K562 (cell line): ENCODE measurements around the gene RPUSD1. TPM values are rescaled to one million over a fixed set of nuclear protein-coding genes. Genes with fewer than 3 reads are reported as not detected.

Experiments used
- ATAC-seq: fragments of 200-7000 bp; cut with Tn5 transposase; 3 replicates; pipeline ENCODE4 v1.9.1; 2020; ENCODE audit warnings: moderate library complexity
- BruUV-seq: library from RNA; stranded (reverse); fragments of 400-500 nt; replicated peaks from 2 replicates; lab custom pipeline; 2021; lab: Mats Ljungman, UMichigan
- CTCF ChIA-PET: fragments of 300-600 bp; formaldehyde crosslinking; extraction: SDS; loops from one replicate; lab custom pipeline; 2021; ENCODE audit warnings: low intra/inter-chr PET ratio; lab: Yijun Ruan, JAX
- POLR2A ChIA-PET: fragments of 300-600, 350-650 bp; sonication (Branson Sonifier 250); formaldehyde crosslinking; extraction: SDS; loops from one replicate; lab custom pipeline; 2021; ENCODE audit warnings: antibody characterized with exemption, inconsistent platforms; lab: Yijun Ruan, JAX
- DNase-seq, 4 experiments: peaks; one replicate each; pipeline versions ENCODE4 v3.0.0 to v3.0.0-alpha.2; 2011 to 2018; ENCODE audit warnings: low spot score in 3 of 4, mixed read lengths in 3 of 4; ENCODE audit errors: extremely low read depth in 1 of 4
- FAIRE-seq: peaks from 2 replicates; lab custom pipeline; 2011; peaks lifted over from hg19 to GRCh38; lab: Jason Lieb, UNC
- H2AFZ ChIP-seq: 2 replicates; pipeline ENCODE4 v1.6.0; 2011; ENCODE audit warnings: low read depth, low read length, control low read depth, inconsistent platforms
- H3K27ac ChIP-seq: fragments of 200-600 bp; 3 replicates; pipeline ENCODE4 v1.8.0; 2011; ENCODE audit warnings: low read depth, mild to moderate bottlenecking, control low read depth, inconsistent platforms, low read length, moderate library complexity, mixed read lengths; ENCODE audit errors: extremely low read depth
- H3K27me3 ChIP-seq, 2 experiments: fragments of 300-600 bp in 1 of 2; 2 replicates in 1 of 2; 3 replicates in 1 of 2; pipeline versions ENCODE4 v1.6.0 to v1.8.0; 2011; ENCODE audit warnings: inconsistent platforms in 2 of 2, low read length in 2 of 2, mild to moderate bottlenecking in 1 of 2, mixed read lengths in 1 of 2, moderate library complexity in 1 of 2; ENCODE audit not compliant: control insufficient read depth in 2 of 2, insufficient read depth in 2 of 2
- H3K36me3 ChIP-seq: fragments of 300-600 bp; 3 replicates; pipeline ENCODE4 v1.8.0; 2011; ENCODE audit warnings: mild to moderate bottlenecking, low read length, inconsistent platforms; ENCODE audit not compliant: control insufficient read depth, insufficient read depth
- H3K4me1 ChIP-seq, 2 experiments: fragments of 200-600 bp in 1 of 2; replicated peaks in 1 of 2; 2 replicates in 1 of 2; 3 replicates in 1 of 2; pipeline versions ENCODE4 v1.5.1 to v1.8.0; 2011; ENCODE audit warnings: inconsistent platforms in 2 of 2, low read length in 2 of 2, mild to moderate bottlenecking in 1 of 2, mixed read lengths in 1 of 2, moderate library complexity in 1 of 2; ENCODE audit not compliant: control insufficient read depth in 2 of 2, insufficient read depth in 2 of 2
- H3K4me2 ChIP-seq: 2 replicates; pipeline ENCODE4 v1.6.1; 2011; ENCODE audit warnings: low read length, control low read depth, inconsistent platforms, mixed read lengths; ENCODE audit not compliant: insufficient read depth
- H3K4me3 ChIP-seq: fragments of 200-600 bp; sonication (generic), shearing (Covaris generic); 2 replicates; pipeline ENCODE4 v1.5.1; 2016; ENCODE audit warnings: control low read depth, inconsistent platforms
- H3K79me2 ChIP-seq: fragments of 200-600 bp; 3 replicates; pipeline ENCODE4 v1.8.0; 2011; ENCODE audit warnings: low read length, inconsistent platforms; ENCODE audit not compliant: control insufficient read depth, insufficient read depth
- H3K9ac ChIP-seq, 2 experiments: 2 replicates each; pipeline versions ENCODE4 v1.6.0 to v1.6.1; 2011; ENCODE audit warnings: low read depth in 2 of 2, low read length in 2 of 2, control low read depth in 1 of 2, inconsistent platforms in 1 of 2, mild to moderate bottlenecking in 1 of 2, mixed read lengths in 1 of 2; ENCODE audit not compliant: insufficient read depth in 1 of 2
- H3K9me1 ChIP-seq: one replicate; pipeline ENCODE4 v1.6.0; 2011; ENCODE audit warnings: inconsistent platforms, mild to moderate bottlenecking, low read length, moderate library complexity; ENCODE audit not compliant: control insufficient read depth, insufficient read depth
- H3K9me3 ChIP-seq: replicated peaks from 2 replicates; pipeline ENCODE4 v1.5.1; 2011; ENCODE audit warnings: low read depth, low read length, inconsistent platforms; ENCODE audit not compliant: control insufficient read depth, insufficient read depth
- H4K20me1 ChIP-seq: replicated peaks from 2 replicates; pipeline ENCODE4 v1.6.1; 2011; ENCODE audit warnings: low read length, inconsistent platforms, mixed read lengths; ENCODE audit not compliant: control insufficient read depth, insufficient read depth
- KLF1 ChIP-seq: fragments of 450-650 bp; IDR thresholded peaks from 2 replicates; pipeline ENCODE4 v1.6.1; 2016; ENCODE audit warnings: missing genetic modification characterization, missing compliant biosample characterization
- NFIC ChIP-seq: fragments of 450-650 bp; IDR thresholded peaks from 2 replicates; pipeline ENCODE4 v1.6.1; 2017; ENCODE audit warnings: mild to moderate bottlenecking, inconsistent platforms
- TAF15 ChIP-seq: fragments of 200-400 bp; formaldehyde crosslinking; IDR thresholded peaks from 2 replicates; pipeline ENCODE4 v1.6.1; 2017; ENCODE audit warnings: mild to moderate bottlenecking, low read depth, low read length, moderate library complexity
- ZNF217 ChIP-seq: sonication (generic); formaldehyde crosslinking; IDR thresholded peaks from 2 replicates; pipeline ENCODE4 v1.8.0; 2022; ENCODE audit warnings: mild to moderate bottlenecking, missing genetic modification reagents
- ZNF507 ChIP-seq: conservative IDR thresholded peaks from 2 replicates; pipeline ENCODE4 v1.6.1; 2017; ENCODE audit warnings: missing genetic modification characterization, missing compliant biosample characterization
- WGBS: fragments of 100-300 bp; shearing (Covaris generic); methylation state at CpG from one replicate; pipeline ENCODE4 v1.1.6; 2016; ENCODE audit warnings: low coverage, mixed read lengths; ENCODE audit not compliant: insufficient coverage; ENCODE audit errors: missing lambda C conversion rate; 5-methylcytosine and 5-hydroxymethylcytosine counted together
- in situ Hi-C: fragments of 300-500 bp; cut with MboI; formaldehyde crosslinking; loops from 4 replicates; pipeline ENCODE4 v1.15.0; 2018; ENCODE audit warnings: inconsistent platforms, mixed read lengths
- intact Hi-C: fragments of 100-400 bp; cut with micrococcal nuclease; formaldehyde crosslinking; loops from 2 replicates; pipeline ENCODE4 v1.14.2; 2022
- polyA plus RNA-seq, 8 experiments: library from polyadenylated mRNA; depleted of rRNA in 4 of 8; stranded (reverse) in 5 of 8; unstranded in 3 of 8; fragments of >200 nt; fragmentation: Nextera tagmentation in 2 of 8; fragmentation: Illumina TruSeq in 1 of 8; extraction: Ambion mirVana in 2 of 8; extraction: Trizol in 1 of 8; gene quantifications; 2 replicates each; pipeline versions ENCODE4 v1.2.1 to v1.2.3, GENCODE V29; 2011 to 2014; ENCODE audit warnings: inconsistent platforms in 1 of 8, missing spikeins in 1 of 8
- total RNA-seq, 7 experiments: library from RNA; depleted of rRNA in 6 of 7; stranded (reverse); fragments of >200 nt in 6 of 7; fragmentation: Illumina TruSeq in 2 of 7; extraction: Trizol in 2 of 7; gene quantifications; 2 replicates each; pipeline versions ENCODE4 v1.2.1 to v1.2.3, GENCODE V29; 2011 to 2021; ENCODE audit warnings: low replicate concordance in 1 of 7
- TF ChIP-seq, protein P1 (sequence below): conservative IDR thresholded peaks from 2 replicates; pipeline ENCODE4 v1.6.1; 2011; ENCODE audit warnings: low read depth, mild to moderate bottlenecking, low read length; ENCODE audit not compliant: control insufficient read depth

The RPUSD1 gene
- total and polyA plus RNA-seq, 9 of the 15 experiments (the other 6 are each of a cell fraction or from before 2014, with no cell fraction given), result 0.45 to 56.6 (median 12.0) TPM

DNA sequence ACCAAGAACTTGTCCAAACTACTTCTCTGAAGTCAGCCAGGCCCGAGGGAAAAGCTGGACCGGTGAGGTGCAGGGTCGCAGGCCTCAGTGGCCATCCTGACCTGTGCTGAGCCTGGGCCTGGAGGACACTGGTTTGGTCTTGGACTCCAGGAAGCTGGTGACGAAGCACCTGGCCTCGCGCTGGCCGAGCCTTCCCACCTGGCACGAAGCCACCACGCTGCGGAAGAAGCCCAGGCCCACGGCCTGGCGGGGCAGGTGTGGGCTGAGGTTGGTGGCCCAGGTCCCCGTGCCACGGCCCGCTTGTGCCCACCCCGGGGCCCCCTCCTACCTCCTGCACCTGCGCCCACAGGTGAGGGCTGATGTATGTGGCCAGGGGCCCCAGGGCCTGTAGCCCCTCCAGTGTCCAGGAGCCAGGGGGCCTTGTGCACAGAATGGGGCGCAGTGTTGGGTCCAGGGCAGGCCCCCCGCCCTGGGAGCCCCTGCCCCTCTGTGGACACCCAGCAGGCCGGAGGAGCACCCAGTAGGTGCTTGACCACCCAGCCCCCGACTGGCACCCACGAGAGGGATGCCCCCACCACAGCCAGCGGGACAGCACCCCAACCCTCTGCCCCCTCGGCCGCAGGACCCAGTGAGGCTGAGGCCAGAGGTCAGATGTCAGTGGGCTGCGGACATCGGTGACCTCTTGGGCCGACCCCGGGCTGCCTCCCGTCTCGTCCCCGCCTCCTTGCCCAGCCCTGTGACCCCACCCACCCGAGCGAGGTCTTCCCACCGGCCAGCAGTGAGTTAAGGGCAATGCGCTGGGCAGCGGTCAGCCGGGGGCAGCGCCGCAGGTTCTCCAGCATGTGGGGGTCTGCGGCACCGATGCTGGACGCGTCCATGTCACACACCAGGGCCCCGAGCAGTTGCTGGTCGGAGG, 13.8 kb downstream of the RPUSD1 start:
- peaks cover 0 to 61% of the 10 kb centered on the region in 2 experiments; a peak in 3 of 5 replicates for H3K4me1 ChIP-seq
- DNase-seq (no peak), FAIRE-seq (no peak), ATAC-seq (no peak)
- no peaks in the 10 kb centered on the region for H3K79me2 ChIP-seq
- no TSS peak for BruUV-seq
- in situ Hi-C loops, result no loop called here
- WGBS, result 54% methylated on average over 26 of the region's 46 CpGs
- no peaks in the 10 kb centered on the region for H3K9me3 ChIP-seq
- H4K20me1 ChIP-seq, result no peaks in the 10 kb centered on the region
- peak; percentile 36; the same call in 1 of the 2 replicates for TF ChIP-seq NFIC
- TF ChIP-seq KLF1 (tag), result no peak
- no peak overlapping the region for H3K9ac ChIP-seq
- ChIA-PET CTCF (no interaction called here), POLR2A (interaction anchor here (0.6 kb wide), 1 partner anchor 68 kb away, joined by 4 read pairs; no protein-coding TSS in a partner anchor)
- no peak overlapping the region for H3K4me3 ChIP-seq
- H2AFZ ChIP-seq, result no peak overlapping the region
- no peak overlapping the region for H3K4me2 ChIP-seq
- no peaks in the 10 kb centered on the region for H3K36me3 ChIP-seq
- H3K27me3 ChIP-seq, result no peaks in the 10 kb centered on the region
- H3K9me1 ChIP-seq, result peaks cover 2% of the 10 kb centered on the region
- no peak overlapping the region for H3K27ac ChIP-seq
- intact Hi-C loops, result no loop called here

DNA sequence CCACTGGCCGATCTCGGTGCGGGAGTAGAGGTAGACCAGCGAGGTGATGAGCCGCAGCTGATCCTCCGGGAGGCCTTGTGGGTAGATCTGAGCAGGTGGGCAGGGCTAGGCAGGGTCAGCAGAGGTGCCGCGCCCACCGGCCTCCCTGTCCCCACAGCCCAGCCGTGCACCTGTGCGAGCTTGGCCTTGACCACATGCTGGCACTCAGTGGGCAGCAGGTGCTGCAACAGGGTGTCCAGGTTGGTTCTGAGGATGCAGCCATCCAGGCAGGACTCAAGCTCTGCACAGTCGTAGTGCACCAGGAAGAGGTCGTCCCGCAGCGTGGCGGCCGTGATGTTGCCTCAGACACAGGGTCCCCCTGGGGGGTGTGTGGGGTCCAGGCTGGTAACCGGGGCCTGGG, 15.2 kb downstream of the RPUSD1 start:
- Histone ChIP-seq H3K4me2 (no peak overlapping the region), H4K20me1 (no peaks in the 10 kb centered on the region), H3K27ac (no peak overlapping the region), H3K36me3 (no peaks in the 10 kb centered on the region), H3K79me2 (no peaks in the 10 kb centered on the region), H2AFZ (no peak overlapping the region), H3K4me1 (peaks cover 0 to 62% of the 10 kb centered on the region in 2 experiments; a peak in 3 of 5 replicates), H3K9me3 (no peaks in the 10 kb centered on the region), H3K27me3 (no peaks in the 10 kb centered on the region), H3K4me3 (no peak overlapping the region), H3K9me1 (peaks cover 2% of the 10 kb centered on the region), H3K9ac (no peak overlapping the region)
- no peak for TF ChIP-seq ZNF217 (CRISPR knock-in tag)
- TF ChIP-seq, protein P1, sequence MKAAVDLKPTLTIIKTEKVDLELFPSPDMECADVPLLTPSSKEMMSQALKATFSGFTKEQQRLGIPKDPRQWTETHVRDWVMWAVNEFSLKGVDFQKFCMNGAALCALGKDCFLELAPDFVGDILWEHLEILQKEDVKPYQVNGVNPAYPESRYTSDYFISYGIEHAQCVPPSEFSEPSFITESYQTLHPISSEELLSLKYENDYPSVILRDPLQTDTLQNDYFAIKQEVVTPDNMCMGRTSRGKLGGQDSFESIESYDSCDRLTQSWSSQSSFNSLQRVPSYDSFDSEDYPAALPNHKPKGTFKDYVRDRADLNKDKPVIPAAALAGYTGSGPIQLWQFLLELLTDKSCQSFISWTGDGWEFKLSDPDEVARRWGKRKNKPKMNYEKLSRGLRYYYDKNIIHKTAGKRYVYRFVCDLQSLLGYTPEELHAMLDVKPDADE, result no peak
- no peak for TF ChIP-seq ZNF507 (tag)
- no peak for TF ChIP-seq TAF15
- WGBS, result 53% methylated on average over 13 of the region's 18 CpGs
- ATAC-seq (no peak), FAIRE-seq (no peak), DNase-seq (no peak)
- CTCF ChIA-PET, result no interaction called here
- BruUV-seq, result no TSS peak
- in situ Hi-C loops (no loop called here), intact Hi-C loops (no loop called here)
- POLR2A ChIA-PET, result interaction anchor here (1.0 to 2.4 kb wide), 6 partner anchors 9 to 48 kb away, joined by 3 to 11 read pairs (median 3); partner anchors contain the start of gene MSLN
